A673 (cell line): Measurements from ENCODE around the gene INPP5E. TPM values are rescaled to one million over a fixed set of nuclear protein-coding genes. Genes with fewer than 3 reads are reported as not detected.

Experiments
- BruUV-seq: library from RNA; stranded (reverse); fragments of 400-500 nt; replicated peaks from 2 replicates; lab custom pipeline; 2021; lab: Mats Ljungman, UMichigan
- CTCF ChIA-PET: fragments of 300-600 bp; sonication (Branson Sonifier 250); formaldehyde crosslinking; loops from one replicate; lab custom pipeline; 2022; ENCODE audit warnings: antibody characterized with exemption; lab: Charles Lee
- POLR2A ChIA-PET: fragments of 300-600 bp; sonication (Branson Sonifier 250); formaldehyde crosslinking; loops from one replicate; lab custom pipeline; 2022; ENCODE audit warnings: antibody characterized with exemption; ENCODE audit not compliant: low non-redundant PET; lab: Charles Lee
- DNase-seq: peaks from one replicate; pipeline ENCODE4 v3.0.0-alpha.2; 2015; ENCODE audit warnings: low spot score
- H3K27ac ChIP-seq: fragments of 200-600 bp; sonication (generic); 2 replicates; pipeline ENCODE4 v1.5.1; 2016; ENCODE audit warnings: mixed run types, low read depth, mild to moderate bottlenecking, mixed read lengths, antibody characterized with exemption, low read length; ENCODE audit not compliant: poor library complexity, severe bottlenecking
- H3K27me3 ChIP-seq: fragments of 200-600 bp; sonication (generic); replicated peaks from 2 replicates; pipeline ENCODE4 v1.6.1; 2017; ENCODE audit warnings: mixed run types, low read depth, mild to moderate bottlenecking, mixed read lengths, antibody characterized with exemption, low read length; ENCODE audit not compliant: insufficient read depth, poor library complexity
- H3K36me3 ChIP-seq: fragments of 200-600 bp; sonication (generic); 2 replicates; pipeline ENCODE4 v1.6.1; 2016; ENCODE audit warnings: mixed run types, mild to moderate bottlenecking, mixed read lengths, antibody characterized with exemption, low read length; ENCODE audit not compliant: insufficient read depth, poor library complexity, severe bottlenecking
- H3K4me1 ChIP-seq: fragments of 200-600 bp; sonication (generic); 2 replicates; pipeline ENCODE4 v1.6.1; 2017; ENCODE audit warnings: mixed run types, mild to moderate bottlenecking, mixed read lengths, antibody characterized with exemption, low read length; ENCODE audit not compliant: insufficient read depth, poor library complexity, severe bottlenecking
- H3K4me3 ChIP-seq: fragments of 200-600 bp; sonication (generic); 2 replicates; pipeline ENCODE4 v1.5.1; 2016; ENCODE audit warnings: low read depth, mixed run types, mild to moderate bottlenecking, mixed read lengths, low read length; ENCODE audit not compliant: poor library complexity, severe bottlenecking
- H3K9me3 ChIP-seq: fragments of 200-600 bp; sonication (generic); 2 replicates; pipeline ENCODE4 v1.6.1; 2016; ENCODE audit warnings: mixed run types, low read depth, mild to moderate bottlenecking, mixed read lengths, antibody characterized with exemption, low read length; ENCODE audit not compliant: poor library complexity, severe bottlenecking
- CTCF ChIP-seq: fragments of 300-800, 200-600 bp; sonication (generic); conservative IDR thresholded peaks from 2 replicates; pipeline ENCODE4 v1.5.1; 2017; ENCODE audit warnings: low read depth, mild to moderate bottlenecking, antibody characterized with exemption, low read length, moderate library complexity, mixed read lengths
- EZH2 ChIP-seq: fragments of 200-600 bp; sonication (generic); IDR thresholded peaks from 2 replicates; pipeline ENCODE4 v1.6.1; 2017; ENCODE audit warnings: borderline replicate concordance, low read depth, mild to moderate bottlenecking, mixed read lengths, antibody characterized with exemption, low read length; ENCODE audit not compliant: poor library complexity, severe bottlenecking
- intact Hi-C: fragments of 100-400 bp; cut with micrococcal nuclease; formaldehyde crosslinking; loops from one replicate; pipeline ENCODE4 v1.10.0; 2022; ENCODE audit not compliant: unreplicated experiment
- total RNA-seq: library from RNA; stranded (reverse); gene quantifications from 2 replicates; pipeline ENCODE4 v1.2.3, GENCODE V29; 2021

Gene INPP5E
- total RNA-seq, 1 experiment from 2014 or later: 26.2 TPM

GRCh38 chr9:136391737-136392537 is 47.7 kb downstream of the INPP5E start:
- POLR2A ChIA-PET: interaction anchor here (0.5 kb wide), 1 partner anchor 1188 kb away, joined by 3 read pairs; no protein-coding TSS in a partner anchor
- Histone ChIP-seq H3K27ac (no peak overlapping the region), H3K4me3 (no peak overlapping the region), H3K9me3 (no peaks in the 10 kb centered on the region), H3K27me3 (no peaks in the 10 kb centered on the region), H3K36me3 (peaks cover 78% of the 10 kb centered on the region), H3K4me1 (no peaks in the 10 kb centered on the region)
- no peak for DNase-seq
- no TSS peak for BruUV-seq
- CTCF ChIA-PET: no interaction called here
- intact Hi-C loops: no loop called here
- TF ChIP-seq EZH2: no peak
- TF ChIP-seq CTCF: no peak

- Histone ChIP-seq H3K27me3 (no peaks in the 10 kb centered on the region), H3K36me3 (peaks cover 67% of the 10 kb centered on the region), H3K4me1 (no peaks in the 10 kb centered on the region), H3K27ac (no peak overlapping the region), H3K9me3 (no peaks in the 10 kb centered on the region), H3K4me3 (no peak overlapping the region)
- intact Hi-C loops: no loop called here
- TF ChIP-seq EZH2 (no peak), CTCF (no peak)
- POLR2A ChIA-PET: no interaction called here
- BruUV-seq: no TSS peak
- CTCF ChIA-PET: no interaction called here
- no peak for DNase-seq
Observed at GRCh38 chr9:136389396-136389795, 50.2 kb downstream of the INPP5E start.

GRCh38 chr9:136387217-136387616 is 52.4 kb downstream of the INPP5E start:
- Histone ChIP-seq H3K4me3 (no peak overlapping the region), H3K4me1 (no peaks in the 10 kb centered on the region), H3K27ac (no peak overlapping the region), H3K9me3 (no peaks in the 10 kb centered on the region), H3K27me3 (no peaks in the 10 kb centered on the region), H3K36me3 (peaks cover 68% of the 10 kb centered on the region)
- intact Hi-C loops: no loop called here
- BruUV-seq: no TSS peak
- TF ChIP-seq EZH2: no peak
- TF ChIP-seq CTCF: no peak
- ChIA-PET CTCF (no interaction called here), POLR2A (no interaction called here)
- no peak for DNase-seq
